HG03097 (cell line): ENCODE data around the gene JMJD6.
"Not testable (repeated sequence)": the region's sequence is repeated elsewhere in the genome, so short reads cannot be mapped to it uniquely, and the experiment has no call there.

Experiments used
- ATAC-seq: cut with Tn5 transposase; IDR thresholded peaks from one replicate; pipeline ENCODE4 v1.9.1; 2021; ENCODE audit not compliant: unreplicated experiment, low FRiP score

JMJD6 gene

DNA sequence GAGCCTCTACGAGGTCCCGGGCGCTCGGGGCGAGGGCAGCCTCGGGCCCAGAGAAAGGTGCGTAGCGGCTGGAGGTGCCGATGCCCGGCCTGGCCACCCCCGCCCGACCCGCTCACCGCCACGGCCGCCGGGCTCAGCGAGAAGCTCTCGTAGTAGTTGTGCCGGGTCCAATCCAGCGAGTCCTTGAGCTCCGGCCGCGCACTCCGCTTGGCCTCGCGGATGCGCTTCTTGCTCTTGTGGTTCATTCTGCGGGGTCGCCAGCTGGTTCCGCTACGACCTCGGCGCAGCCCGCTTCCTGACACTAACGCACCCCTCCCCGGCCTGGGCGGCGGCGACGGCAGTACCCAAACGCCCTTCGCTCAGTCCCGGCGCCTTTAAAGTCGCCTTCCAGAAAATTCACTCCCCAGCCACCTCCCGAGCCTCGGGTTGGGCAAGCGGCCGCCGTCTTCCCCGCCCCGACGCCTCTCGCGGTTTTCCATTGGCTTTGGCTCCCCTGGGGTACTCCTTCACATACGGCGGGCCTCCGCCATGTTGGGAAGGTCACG, at the start of gene JMJD6:
JMJD6 (minus strand) TSS at position 376 of the 545 bp plus-strand sequence; CDS start at position 245, 131 bp downstream.
- ATAC-seq = peak; percentile 59

DNA sequence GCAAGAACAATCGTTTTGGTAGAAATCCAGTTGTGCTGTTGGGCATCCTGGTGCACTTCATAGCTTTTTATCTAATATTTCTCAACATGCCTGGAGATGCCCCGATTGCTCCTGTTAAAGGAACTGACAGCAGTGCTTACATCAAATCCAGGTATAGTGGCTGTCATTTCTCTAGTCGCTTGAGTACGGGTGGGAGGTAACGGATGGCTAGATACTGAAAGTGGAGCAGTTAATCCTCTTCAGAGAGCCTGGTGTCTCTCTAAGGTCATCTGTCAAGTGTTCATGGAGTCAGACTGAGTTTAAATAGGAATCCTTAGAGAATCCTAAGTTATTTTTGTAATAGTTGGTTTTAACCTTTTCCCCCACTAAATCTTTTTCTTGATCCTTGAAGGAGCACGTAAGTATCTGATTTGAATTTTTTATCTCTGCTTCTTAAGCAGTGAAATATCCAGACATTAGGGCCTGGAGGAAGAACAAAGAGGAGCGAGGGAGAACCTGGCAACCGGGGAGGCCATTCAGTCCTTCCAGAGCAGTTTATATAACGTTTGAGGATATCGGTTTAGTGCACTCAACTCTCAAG, 48.7 kb upstream of the JMJD6 start:
- no peak for ATAC-seq

DNA sequence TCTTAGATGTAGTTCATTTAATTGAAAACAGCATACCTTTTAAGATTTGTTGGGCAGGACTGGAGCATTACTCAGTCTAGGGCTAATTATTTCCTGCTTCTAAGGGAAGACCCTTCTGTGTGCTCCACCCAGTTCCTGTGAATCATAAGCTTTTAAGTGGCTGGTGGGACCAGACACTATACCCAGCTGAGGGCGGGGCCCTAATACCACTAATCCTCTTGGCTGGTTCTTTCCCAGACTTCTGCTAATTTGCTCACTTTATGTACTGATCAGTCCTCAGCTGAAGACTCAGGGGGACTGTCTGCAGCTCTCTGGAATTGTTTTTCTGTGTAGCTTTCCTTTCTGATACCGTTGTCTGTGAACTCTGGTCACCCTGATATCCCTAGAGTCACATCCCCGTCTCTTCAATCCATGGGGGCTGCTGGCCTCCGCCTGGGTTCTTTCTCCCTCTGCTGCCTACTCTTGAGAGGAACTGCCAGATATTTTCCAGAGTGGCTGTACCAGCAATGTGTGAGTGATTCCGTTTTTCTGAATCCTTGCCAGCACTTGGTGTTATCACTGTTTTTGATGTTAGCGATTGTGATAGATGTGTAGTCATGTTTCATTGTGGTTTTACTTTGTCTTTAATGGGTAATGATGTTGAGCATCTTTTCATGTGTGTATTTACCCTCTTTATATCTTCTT, 46.6 kb upstream of the JMJD6 start:
- ATAC-seq = no peak

DNA sequence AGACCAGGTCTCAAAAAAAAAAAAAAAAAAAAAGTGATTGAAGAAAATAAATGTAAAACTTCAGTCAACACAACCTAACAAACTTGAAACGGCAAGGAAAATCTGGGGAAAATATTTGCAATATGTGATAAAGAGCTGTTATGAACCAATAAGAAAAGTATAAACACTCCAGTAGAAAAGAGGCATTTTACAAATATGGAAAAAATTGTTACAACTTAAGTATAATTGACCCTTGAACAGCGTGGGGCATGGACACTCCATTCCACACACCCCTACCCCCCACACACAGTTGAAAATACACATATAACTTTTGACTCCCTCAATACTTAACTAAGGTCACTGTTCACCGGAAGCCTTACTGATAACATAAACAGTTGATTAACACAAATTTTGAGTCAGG, 32.2 kb upstream of the JMJD6 start:
- ATAC-seq = no peak

DNA sequence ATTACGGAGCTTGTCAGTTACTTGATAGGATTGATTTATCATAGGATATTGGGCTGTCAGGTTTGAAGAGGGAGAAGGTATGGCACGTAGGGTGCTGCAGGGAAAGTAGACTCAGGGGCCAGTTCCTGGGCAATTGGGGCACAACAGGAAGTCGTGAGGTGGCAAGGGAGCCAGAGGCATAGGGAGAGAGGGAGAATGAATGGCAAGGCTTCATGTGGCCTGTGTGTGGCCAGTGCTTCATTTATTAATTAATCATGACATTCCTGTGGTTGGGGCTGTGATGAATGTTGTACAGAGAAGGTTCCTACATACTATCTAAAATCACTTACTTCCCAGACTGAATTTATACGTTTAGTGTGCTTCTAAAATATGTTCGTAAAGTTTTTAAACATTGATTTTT, 30.9 kb upstream of the JMJD6 start:
- no peak for ATAC-seq

DNA sequence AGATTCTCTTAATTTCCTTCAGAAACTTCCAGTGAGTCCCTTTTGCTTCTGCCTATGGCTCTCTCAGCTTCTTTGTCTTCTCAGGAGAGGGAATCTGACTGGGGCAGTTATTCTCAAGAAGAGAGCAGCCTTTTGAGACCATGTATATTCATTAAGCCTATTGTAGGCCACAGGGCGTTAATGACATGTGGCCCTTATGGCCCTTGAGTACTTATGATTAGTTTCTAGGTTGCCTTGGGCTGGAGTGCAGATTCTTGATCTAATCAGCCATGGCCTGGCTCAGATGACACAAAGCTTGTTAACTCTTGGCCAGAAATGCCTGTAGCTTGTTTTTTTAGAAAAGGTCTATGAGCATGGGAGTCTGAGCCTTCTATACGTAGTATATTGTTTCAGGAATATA, 28.9 kb upstream of the JMJD6 start:
- ATAC-seq = no peak

DNA sequence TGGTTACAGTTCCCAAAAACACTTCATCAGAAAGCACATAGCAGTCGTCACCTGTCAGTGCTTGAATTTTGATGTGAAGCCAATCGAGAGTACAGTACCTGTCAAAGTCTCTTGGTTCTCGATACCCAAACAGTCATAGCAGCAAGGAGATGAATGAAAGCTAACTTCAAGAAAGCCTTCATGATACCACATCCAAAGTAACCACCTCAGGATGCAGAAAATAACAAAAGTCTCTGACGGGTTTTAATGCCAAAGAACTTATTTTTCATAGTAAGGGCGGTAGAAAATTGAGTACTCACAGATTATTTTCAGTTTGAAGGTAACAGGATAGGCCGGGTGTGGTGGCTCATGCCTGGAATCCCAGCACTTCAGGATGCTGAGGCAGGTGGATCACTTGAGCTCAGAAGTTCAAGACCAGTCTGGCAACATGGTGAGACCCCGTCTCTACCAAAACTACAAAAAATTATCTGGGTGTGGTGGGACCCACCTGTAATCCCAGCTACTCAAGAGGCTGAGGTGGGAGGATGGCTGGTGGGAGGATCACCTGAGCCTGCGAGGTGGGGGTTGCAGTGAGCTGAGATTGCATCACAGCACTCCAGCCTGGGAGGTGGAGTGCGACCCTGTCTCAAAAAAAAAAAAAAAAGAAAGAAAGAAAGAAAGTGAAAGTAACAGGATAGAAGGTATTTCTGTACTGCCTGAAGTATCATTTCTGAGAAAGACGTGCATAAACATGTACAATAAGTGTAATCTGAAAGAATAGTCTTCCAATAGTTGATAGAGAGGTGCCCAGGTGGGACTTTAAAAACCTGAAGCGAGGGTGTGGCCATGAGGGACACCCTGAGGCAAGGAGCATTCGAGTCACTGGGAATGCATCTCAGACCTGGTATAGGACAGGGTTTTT, 26.9 kb upstream of the JMJD6 start:
- ATAC-seq = no peak

DNA sequence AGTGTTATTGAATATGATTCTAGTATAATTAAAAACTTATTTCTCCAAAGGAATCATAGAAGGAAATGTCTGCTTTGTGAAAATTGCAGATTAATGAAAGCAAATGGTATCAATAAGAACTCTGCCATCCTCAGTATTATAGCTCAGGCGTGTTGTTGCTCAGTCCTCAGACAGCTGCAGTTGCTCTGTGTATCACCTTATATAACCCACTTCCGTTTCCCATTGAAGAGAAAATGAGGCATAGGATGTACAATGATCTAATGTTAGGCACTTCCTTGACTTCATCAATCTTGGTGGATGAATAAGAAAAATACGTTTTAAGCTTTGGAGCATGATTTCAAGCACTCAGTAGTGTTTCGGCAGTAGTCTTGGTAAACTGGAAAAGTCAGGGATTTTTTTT, 25.6 kb upstream of the JMJD6 start:
- ATAC-seq = no peak

DNA sequence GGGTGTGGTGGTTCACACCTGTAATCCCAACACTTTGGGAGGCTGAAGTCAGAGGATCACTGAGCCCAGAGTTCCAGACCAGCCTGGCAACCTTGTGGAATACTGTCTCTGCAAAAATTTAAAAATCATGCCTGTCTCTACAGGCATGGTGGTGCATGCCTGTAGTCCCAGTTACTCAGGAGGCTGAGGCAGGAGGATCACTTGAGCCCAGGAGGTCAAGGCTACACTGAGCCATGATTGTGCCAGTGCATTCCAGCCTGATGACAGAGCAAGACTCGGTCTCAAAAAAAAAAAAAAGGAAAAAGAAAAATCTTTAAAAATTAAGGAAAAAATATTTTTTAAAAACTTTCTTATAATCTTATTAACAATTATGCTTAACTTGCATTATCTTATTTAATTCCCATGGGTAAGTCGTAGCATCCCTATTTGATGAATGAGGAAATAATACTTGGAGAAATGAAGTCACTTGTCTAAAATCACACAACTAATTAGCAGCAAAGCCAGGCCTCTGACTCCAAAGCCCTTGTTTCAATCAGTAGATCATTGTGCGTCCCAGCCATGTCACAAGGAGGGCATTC, 25.1 kb upstream of the JMJD6 start:
- ATAC-seq = no peak

DNA sequence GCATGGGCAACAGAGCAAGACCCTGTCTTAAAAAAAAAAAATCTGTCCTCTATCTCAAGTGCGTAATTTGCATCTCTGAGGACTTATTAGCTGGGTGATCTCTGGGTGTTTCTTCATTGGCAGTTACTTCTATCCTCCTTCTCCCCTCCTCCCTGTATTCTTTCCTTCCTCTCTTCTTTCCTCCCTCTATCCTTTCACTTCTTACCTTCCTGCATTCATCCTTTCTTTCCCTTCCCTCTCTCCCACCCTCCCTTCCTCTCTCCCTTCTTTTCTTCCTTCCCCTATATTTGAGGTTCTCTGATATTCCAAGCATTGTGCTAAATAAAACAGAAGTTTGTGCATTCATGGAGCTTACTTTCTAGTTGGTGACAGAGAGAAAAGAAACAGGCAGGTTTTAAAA, 22.3 kb upstream of the JMJD6 start:
- no peak for ATAC-seq

DNA sequence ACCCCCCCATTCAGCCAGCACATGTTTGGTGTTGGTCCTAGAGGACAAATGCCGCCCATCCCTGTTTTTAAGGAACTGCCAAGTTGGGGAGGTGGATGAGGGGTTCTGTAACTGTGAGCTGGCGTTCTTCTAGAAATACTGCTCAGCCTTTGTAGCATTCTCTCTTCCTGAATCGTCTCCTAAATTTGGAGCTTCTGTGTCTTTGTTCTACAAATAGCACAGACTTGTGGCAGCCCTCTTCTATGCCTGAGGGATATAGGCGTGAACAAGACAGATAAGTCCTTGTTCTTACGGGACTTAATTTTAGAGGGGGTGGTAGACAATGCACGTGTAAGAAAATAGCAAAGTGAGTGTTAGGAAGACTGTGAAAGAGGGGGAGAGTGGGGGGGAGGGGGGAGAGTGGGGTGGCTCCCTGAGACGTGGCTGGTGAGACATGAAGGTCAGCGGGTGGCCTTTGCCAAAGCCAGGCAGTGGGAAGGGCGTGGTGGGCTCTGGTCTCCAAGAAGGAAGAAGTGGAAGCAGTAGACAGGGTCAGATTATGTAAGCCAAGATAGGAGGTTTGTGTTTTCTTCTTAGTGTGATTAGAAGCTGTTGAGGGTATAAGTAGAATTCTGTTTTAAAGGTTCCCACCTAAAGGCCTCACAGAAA, 21.4 kb upstream of the JMJD6 start:
- ATAC-seq = no peak

DNA sequence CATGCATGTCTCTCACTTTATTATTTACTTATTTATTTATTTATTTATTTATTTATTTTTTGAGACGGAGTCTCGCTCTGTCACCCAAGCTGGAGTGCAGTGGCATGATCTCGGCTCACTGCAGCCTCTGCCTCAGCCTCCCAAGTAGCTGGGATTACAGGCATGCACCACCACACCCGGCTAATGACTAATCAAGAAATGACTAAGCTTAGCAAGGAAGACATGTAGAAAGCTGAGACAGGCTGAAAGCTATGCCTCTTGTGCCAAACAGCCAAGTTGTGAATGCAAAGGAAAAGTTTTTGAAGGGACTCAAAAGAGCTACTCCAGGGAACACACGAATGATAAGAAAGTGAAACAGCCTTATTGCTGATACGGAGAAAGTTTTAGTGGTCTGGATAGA, 19.4 kb upstream of the JMJD6 start:
- not testable (repeated sequence) for ATAC-seq

DNA sequence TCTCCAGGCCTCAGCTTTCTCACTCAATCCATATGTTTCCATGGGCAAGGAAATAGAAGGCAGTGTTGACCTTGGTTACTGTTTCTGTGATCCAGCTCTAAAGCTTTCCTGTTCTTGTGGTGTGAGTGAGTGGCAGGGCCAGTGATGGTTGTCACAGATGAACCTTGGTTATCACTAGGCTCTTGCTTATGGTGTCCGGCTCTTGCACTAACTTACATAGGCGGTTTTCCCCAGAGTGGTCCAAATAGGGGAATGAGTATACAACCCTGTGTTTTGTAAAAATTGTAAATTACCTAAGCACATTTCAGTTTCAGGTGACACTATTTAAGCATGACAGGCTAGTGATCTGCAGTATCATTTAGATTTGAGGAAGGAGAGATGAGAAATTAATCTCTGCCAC, 18.3 kb upstream of the JMJD6 start:
- no peak for ATAC-seq

DNA sequence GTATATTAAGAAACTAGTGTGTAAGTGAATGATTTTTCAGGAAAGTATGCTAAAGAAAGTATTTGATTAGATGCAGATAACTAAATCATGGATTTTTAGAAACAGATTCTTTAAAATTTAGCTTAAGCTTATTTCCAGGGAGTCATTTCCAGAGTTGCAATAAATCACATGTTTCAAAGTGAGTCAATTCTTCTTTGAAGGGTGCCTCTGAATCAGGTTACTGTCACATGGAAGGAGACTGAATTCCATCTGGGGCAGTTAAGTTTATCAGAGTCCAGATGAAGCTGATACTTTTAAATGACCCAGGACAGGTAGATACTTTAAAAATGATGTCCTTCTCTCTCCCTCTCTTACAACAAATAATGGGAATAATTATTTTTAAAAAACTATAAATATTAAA, 16.6 kb upstream of the JMJD6 start:
- ATAC-seq = no peak

DNA sequence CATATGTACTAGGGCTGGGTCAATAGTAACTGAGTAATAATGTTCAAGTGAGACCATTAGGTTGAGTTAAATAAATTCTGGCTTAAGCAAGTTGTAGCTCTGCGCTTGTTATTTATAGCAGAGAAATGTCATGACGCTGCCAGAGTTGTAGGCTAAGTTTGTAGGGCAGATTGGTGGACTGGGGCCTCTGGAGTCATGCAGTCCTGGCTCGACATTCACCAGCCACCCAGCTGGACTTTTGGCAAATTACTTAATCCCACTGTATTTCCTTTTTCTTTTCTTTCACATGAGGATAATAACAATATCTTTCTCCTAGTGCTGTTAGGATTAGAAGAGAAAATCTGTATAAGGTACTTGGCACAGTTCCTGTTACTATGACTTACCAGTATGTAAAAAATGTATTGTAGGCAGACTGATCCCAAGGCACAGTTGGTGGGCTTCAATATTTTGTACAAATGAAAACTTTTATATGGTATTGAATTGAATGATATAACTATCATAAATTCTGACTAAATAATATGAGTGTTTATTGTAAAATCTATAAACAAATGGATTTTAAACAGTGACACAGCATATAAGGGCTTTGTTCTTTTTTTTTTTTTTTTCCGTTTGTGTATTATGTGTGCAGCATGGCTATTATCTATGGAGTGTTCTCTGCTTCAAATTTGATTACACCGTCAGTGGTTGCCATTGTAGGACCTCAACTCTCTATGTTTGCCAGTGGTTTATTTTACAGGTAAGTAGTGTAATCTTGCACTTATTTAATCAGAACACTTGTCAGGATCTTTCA, 14.1 kb upstream of the JMJD6 start:
- no peak for ATAC-seq

DNA sequence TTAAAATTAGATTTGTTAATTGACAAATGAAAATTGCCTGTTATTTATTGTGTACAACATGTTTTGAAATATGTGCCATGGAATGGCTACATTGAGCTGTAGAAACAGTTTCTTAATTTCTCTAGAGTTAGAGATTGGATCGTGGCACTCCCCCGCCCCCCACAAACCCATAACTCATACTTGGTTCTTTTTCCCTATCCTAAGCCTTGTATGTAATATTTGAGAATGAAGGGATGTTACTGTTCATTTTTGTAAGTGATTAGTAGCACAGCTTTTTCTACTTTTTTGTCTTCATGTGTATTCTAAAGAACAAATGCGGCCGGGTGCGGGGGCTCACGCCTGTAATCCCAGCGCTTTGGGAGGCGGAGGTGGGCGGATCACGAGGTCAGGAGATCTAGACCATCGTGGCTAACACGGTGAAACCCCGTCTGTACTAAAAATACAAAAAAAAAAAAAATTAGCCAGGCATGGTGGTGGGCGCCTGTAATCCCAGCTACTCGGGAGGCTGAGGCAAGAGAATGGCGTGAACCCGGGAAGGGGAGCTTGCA, 13.2 kb upstream of the JMJD6 start:
- ATAC-seq = not testable (repeated sequence)

DNA sequence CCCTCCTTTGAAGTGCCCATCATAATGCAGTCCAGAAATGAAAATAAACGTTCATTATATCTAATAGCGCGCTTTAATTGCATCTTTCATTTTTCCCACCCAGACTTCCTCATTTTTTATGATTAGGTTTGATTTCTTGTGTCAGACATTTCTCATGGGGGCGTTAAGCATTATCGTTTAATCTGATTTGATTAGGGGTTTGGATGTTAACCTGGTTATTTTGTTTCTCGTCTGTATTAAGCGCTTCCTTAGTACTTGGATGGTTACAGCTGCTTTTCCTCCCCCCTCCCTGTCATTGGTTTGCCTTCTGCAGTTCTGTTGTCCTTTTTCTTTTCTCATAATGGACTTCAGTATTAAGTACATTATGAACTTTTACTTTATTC, 12.1 kb upstream of the JMJD6 start:
- no peak for ATAC-seq

DNA sequence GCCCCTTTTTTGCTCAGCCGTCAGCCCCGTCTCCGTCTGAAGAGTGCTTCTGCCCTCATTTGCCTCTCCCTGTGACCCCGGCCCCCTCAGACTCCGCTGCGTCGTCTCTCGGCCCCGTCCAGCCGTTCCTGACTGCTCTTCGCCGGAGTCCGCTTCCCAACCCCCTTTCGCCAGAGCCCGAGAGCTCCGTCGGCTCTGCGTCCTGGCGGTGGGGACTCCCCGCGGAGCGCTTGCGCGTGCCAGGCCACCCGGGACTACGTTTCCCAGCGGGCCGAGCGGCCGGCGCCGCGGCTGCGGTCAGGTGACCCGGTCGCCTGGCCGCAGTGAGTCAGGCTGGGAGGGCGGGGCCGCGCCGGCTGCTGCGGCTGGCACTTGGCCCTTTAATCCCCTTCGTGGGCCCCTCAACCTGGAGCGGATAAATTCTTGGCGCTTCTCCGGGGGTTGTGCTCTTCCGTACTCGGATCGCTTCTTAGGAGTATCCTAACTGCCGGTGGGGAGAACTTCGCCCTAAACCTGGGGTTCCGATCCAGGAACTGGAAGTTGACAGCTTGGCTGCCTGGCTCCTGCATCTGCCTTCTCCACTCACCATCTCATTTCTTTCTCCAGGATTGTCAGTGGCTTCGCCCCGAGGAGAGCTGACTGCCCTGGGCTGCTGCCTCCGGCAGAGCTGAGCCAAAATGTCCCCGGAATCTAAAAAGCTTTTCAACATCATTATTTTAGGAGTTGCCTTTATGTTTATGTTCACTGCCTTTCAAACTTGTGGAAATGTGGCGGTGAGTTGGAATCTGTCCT, 11.5 kb upstream of the JMJD6 start, which contains the start of gene MFSD11:
MFSD11 (plus strand) TSS at position 444 of the 792 bp plus-strand sequence; CDS start at position 678, 234 bp downstream.
- peak; percentile 46 for ATAC-seq
